Colonic mucosa (tissue), 4 donors: ENCODE data around the gene STX16. TPM values are rescaled to one million over a fixed set of nuclear protein-coding genes. Genes with fewer than 3 reads are reported as not detected.

Experiments used
- DNase-seq: peaks from one replicate; pipeline ENCODE4 v3.0.0-alpha.2; 2020
- H3K27ac ChIP-seq: fragments of 200-600 bp; one replicate; pipeline ENCODE4 v1.8.0; 2021
- H3K27me3 ChIP-seq: fragments of 200-600 bp; one replicate; pipeline ENCODE4 v1.8.0; 2021
- H3K36me3 ChIP-seq: fragments of 200-600 bp; one replicate; pipeline ENCODE4 v1.8.0; 2021
- H3K4me1 ChIP-seq: fragments of 200-600 bp; one replicate; pipeline ENCODE4 v1.8.0; 2021; ENCODE audit warnings: mild to moderate bottlenecking
- H3K4me3 ChIP-seq: fragments of 200-600 bp; one replicate; pipeline ENCODE4 v1.8.0; 2021
- H3K9ac ChIP-seq, 2 donors: one replicate each; pipeline ENCODE4 v1.7.0; 2013; ENCODE audit warnings: control low read depth in 2 of 2, low read depth in 2 of 2, low read length in 2 of 2
- H3K9me3 ChIP-seq: fragments of 200-600 bp; one replicate; pipeline ENCODE4 v1.8.0; 2021
- intact Hi-C: fragments of 100-400 bp; cut with DNase I; formaldehyde crosslinking; loops from one replicate; pipeline ENCODE4 v1.14.1; 2022
- total RNA-seq, 2 donors: library from RNA; stranded (reverse); fragmentation: NEBNext Ultra II Directional in 1 of 2; extraction: Animal tissue kit (Norgen Biotek cat#: 25700) in 1 of 2; gene quantifications; one replicate each; pipeline ENCODE4 v1.2.1, GENCODE V29; 2021
- TF ChIP-seq, protein P1 (sequence below): fragments of 200-600 bp; IDR thresholded peaks from one replicate; pipeline ENCODE4 v1.8.0; 2022; ENCODE audit warnings: antibody characterized with exemption, mild to moderate bottlenecking
- donor health status: healthy.
- donor health status: DM: no; HTN: no; CAD: no.
- donor health status: DM: no; HTN: no; CAD: no.

Gene STX16
- total RNA-seq, 2 donors from 2014 or later: 36.3 to 38.3 TPM

GRCh38 chr20:58685988-58686387 lies 34.9 kb downstream of the STX16 start:
- Histone ChIP-seq H3K9me3 (no peaks in the 10 kb centered on the region), H3K36me3 (no peaks in the 10 kb centered on the region), H3K4me1 (no peaks in the 10 kb centered on the region), H3K4me3 (no peak overlapping the region), H3K9ac (no peak overlapping the region), H3K27ac (no peak overlapping the region), H3K27me3 (no peaks in the 10 kb centered on the region)
- intact Hi-C loops: no loop called here
- DNase-seq: no peak
- TF ChIP-seq, protein P1, sequence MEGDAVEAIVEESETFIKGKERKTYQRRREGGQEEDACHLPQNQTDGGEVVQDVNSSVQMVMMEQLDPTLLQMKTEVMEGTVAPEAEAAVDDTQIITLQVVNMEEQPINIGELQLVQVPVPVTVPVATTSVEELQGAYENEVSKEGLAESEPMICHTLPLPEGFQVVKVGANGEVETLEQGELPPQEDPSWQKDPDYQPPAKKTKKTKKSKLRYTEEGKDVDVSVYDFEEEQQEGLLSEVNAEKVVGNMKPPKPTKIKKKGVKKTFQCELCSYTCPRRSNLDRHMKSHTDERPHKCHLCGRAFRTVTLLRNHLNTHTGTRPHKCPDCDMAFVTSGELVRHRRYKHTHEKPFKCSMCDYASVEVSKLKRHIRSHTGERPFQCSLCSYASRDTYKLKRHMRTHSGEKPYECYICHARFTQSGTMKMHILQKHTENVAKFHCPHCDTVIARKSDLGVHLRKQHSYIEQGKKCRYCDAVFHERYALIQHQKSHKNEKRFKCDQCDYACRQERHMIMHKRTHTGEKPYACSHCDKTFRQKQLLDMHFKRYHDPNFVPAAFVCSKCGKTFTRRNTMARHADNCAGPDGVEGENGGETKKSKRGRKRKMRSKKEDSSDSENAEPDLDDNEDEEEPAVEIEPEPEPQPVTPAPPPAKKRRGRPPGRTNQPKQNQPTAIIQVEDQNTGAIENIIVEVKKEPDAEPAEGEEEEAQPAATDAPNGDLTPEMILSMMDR: no peak

DNA sequence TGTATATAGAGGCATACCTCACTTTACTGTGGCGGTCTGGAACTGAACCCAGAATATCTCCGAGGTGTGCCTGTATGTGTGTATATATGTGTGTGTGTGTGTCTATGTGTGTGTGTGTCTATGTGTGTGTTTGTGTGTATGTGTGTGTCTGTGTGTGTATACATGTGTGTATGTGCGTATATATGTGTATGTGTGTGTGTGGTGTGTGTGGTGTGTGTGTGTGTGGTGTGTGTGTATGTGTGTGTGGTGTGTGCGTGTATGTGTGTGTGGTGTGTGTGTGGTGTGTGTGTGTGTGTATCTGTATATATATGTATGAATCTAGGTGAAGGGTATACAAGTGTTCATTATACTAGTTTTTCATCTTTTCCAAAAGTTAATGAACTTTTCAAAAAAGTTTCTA lies 37.3 kb downstream of the STX16 start:
- TF ChIP-seq, protein P1: no peak
- DNase-seq: no peak

GRCh38 chr20:58688840-58689239 lies 37.8 kb downstream of the STX16 start:
- Histone ChIP-seq H3K27me3 (no peaks in the 10 kb centered on the region), H3K27ac (no peak overlapping the region), H3K36me3 (no peaks in the 10 kb centered on the region), H3K9ac (no peak overlapping the region), H3K4me3 (no peak overlapping the region), H3K9me3 (no peaks in the 10 kb centered on the region), H3K4me1 (peaks cover 6% of the 10 kb centered on the region)
- TF ChIP-seq, protein P1: no peak
- intact Hi-C loops: no loop called here
- DNase-seq: no peak

More for the DNA sequence above, 37.3 kb downstream of the STX16 start:
- Histone ChIP-seq H3K9me3 (no peaks in the 10 kb centered on the region), H3K9ac (no peak overlapping the region), H3K36me3 (no peaks in the 10 kb centered on the region), H3K4me3 (no peak overlapping the region), H3K4me1 (peaks cover 2% of the 10 kb centered on the region), H3K27ac (no peak overlapping the region), H3K27me3 (no peaks in the 10 kb centered on the region)
- intact Hi-C loops: no loop called here

DNA sequence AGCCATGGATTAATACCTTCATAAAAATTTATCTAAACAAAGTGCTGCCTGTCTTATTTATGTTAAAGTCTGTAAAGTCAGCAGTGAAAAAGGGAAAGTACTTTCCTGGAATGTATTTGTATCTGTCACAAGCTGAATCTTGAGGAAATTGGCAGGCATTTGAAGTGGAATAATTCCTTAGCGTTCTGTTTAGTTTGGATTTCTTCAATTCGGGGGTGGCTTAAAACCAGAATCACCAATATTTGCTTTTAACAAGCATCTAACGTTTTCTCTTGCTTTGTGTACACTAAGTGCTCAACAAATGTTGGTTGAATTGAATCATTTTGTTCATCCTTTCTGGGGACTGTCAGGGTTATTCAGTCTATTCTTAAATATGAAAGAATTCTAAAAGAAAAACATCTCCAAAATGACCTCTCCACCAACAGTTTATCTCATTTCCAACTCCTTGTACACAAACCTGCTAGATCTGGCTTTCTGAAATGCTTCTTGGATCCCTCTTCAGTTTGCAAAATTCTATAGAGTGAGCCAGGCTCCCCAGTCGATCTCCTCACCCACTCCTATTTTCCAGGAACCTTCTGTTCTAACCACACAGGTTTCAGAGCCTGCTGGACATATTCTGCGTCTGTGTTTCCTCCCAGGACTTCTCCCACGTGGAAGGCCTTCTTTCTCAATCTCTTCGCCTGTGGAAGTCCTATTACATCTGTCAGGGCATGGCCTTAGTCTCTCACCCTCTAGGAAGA lies 39.5 kb downstream of the STX16 start:
- TF ChIP-seq, protein P1: no peak
- no peaks in the 10 kb centered on the region for H3K9me3 ChIP-seq
- DNase-seq: no peak
- H3K27me3 ChIP-seq: no peaks in the 10 kb centered on the region
- no peak overlapping the region for H3K27ac ChIP-seq
- no peaks in the 10 kb centered on the region for H3K36me3 ChIP-seq
- H3K9ac ChIP-seq: no peak overlapping the region
- no peak overlapping the region for H3K4me3 ChIP-seq
- H3K4me1 ChIP-seq: peaks cover 8% of the 10 kb centered on the region
- intact Hi-C loops: loop anchor here (10.0 kb wide), 1 partner anchor 206 kb away; no protein-coding TSS in a partner anchor

- Histone ChIP-seq H3K9ac (peak overlapping the region; percentile 21 to 72), H3K27ac (peak overlapping the region; percentile 67), H3K4me1 (peaks cover 8% of the 10 kb centered on the region), H3K36me3 (no peaks in the 10 kb centered on the region), H3K27me3 (no peaks in the 10 kb centered on the region), H3K4me3 (no peak overlapping the region), H3K9me3 (no peaks in the 10 kb centered on the region)
- DNase-seq: peak; percentile 34
- intact Hi-C loops: loop anchor here (10.0 kb wide), 1 partner anchor 207 kb away; no protein-coding TSS in a partner anchor
- TF ChIP-seq, protein P1: no peak
These were observed 40.9 kb downstream of the STX16 start for GRCh38 chr20:58691773-58692578.
